Panc1 (cell line): ENCODE measurements around the gene ASB1. TPM values are rescaled to one million over a fixed set of nuclear protein-coding genes. Genes with fewer than 3 reads are reported as not detected.

ENCODE experiments used
- ATAC-seq: fragments of 200-7000 bp; cut with Tn5 transposase; 2 replicates; pipeline ENCODE4 v1.9.1; 2020; ENCODE audit warnings: mild to moderate bottlenecking, moderate library complexity
- BruUV-seq: library from RNA; stranded (reverse); fragments of 400-500 nt; replicated peaks from 2 replicates; lab custom pipeline; 2021; lab: Mats Ljungman, UMichigan
- CTCF ChIA-PET: fragments of 300-600 bp; sonication (Branson Sonifier 250); formaldehyde crosslinking; loops from one replicate; lab custom pipeline; 2022; ENCODE audit warnings: antibody characterized with exemption; lab: Charles Lee
- POLR2A ChIA-PET: fragments of 300-600 bp; sonication (Branson Sonifier 250); formaldehyde crosslinking; loops from one replicate; lab custom pipeline; 2022; ENCODE audit warnings: antibody characterized with exemption; lab: Charles Lee
- DNase-seq: peaks from one replicate; pipeline ENCODE4 v3.0.0-alpha.2; 2010; ENCODE audit warnings: low read depth, low spot score
- H3K27ac ChIP-seq: 2 replicates; pipeline ENCODE4 v1.5.1; 2011; ENCODE audit warnings: mild to moderate bottlenecking, low read length, inconsistent platforms
- H3K27me3 ChIP-seq: fragments of 200-500 bp; sonication (Bioruptor generic); 2 replicates; pipeline ENCODE4 v1.6.0; 2014; ENCODE audit warnings: low read length, inconsistent platforms; ENCODE audit not compliant: control insufficient read depth, insufficient read depth
- H3K36me3 ChIP-seq: fragments of 200-500 bp; sonication (Bioruptor generic); 2 replicates; pipeline ENCODE4 v1.5.1; 2014; ENCODE audit warnings: inconsistent platforms, mild to moderate bottlenecking, low read length, moderate library complexity; ENCODE audit not compliant: control insufficient read depth, insufficient read depth
- H3K4me1 ChIP-seq: 2 replicates; pipeline ENCODE4 v1.5.1; 2011; ENCODE audit warnings: inconsistent platforms, mild to moderate bottlenecking, low read length, moderate library complexity; ENCODE audit not compliant: control insufficient read depth, insufficient read depth
- H3K4me3 ChIP-seq, 2 experiments: 2 replicates each; pipeline ENCODE4 v1.5.1; 2011 to 2012; ENCODE audit warnings: low read depth in 2 of 2, low read length in 2 of 2, mild to moderate bottlenecking in 2 of 2, inconsistent platforms in 1 of 2, moderate library complexity in 1 of 2
- H3K9me3 ChIP-seq: fragments of 200-500 bp; sonication (Bioruptor generic); 2 replicates; pipeline ENCODE4 v1.5.1; 2014; ENCODE audit warnings: low read depth, mild to moderate bottlenecking, inconsistent platforms, low read length, moderate library complexity; ENCODE audit not compliant: control insufficient read depth, insufficient read depth
- POLR2AphosphoS5 ChIP-seq: IDR thresholded peaks from 2 replicates; pipeline ENCODE4 v1.6.1; 2012; ENCODE audit warnings: mild to moderate bottlenecking, low read depth, low read length, moderate library complexity
- SIN3A ChIP-seq: IDR thresholded peaks from 2 replicates; pipeline ENCODE4 v1.6.1; 2012; ENCODE audit warnings: low read depth, mild to moderate bottlenecking, low read length, moderate library complexity, borderline replicate concordance; ENCODE audit not compliant: insufficient read depth
- TCF7L2 ChIP-seq: IDR thresholded peaks from 2 replicates; pipeline ENCODE4 v1.6.1; 2011; ENCODE audit warnings: mild to moderate bottlenecking, low read depth, low read length, inconsistent platforms
- in situ Hi-C: cut with HindIII; loops from 2 replicates; pipeline ENCODE4 v1.10.0; 2016; ENCODE audit warnings: low sequenced_read_pairs, low pct_unique_long_range_greater_than_20kb
- intact Hi-C: fragments of 100-400 bp; cut with micrococcal nuclease; formaldehyde crosslinking; loops from one replicate; pipeline ENCODE4 v1.10.0; 2022; ENCODE audit not compliant: unreplicated experiment
- total RNA-seq: library from RNA; stranded (reverse); gene quantifications from one replicate; pipeline ENCODE4 v1.2.1, GENCODE V29; 2021; ENCODE audit not compliant: unreplicated experiment
- TF ChIP-seq, protein P1 (sequence below): fragments of 450-650 bp; IDR thresholded peaks from 2 replicates; pipeline ENCODE4 v1.5.1; 2017; ENCODE audit warnings: mild to moderate bottlenecking
- TF ChIP-seq, protein P2 (sequence below), 2 experiments: IDR thresholded peaks; 2 replicates each; pipeline ENCODE4 v1.6.1; 2011 to 2012; ENCODE audit warnings: low read depth in 2 of 2, control low read depth in 1 of 2, low read length in 1 of 2, mild to moderate bottlenecking in 1 of 2, moderate library complexity in 1 of 2; ENCODE audit not compliant: insufficient read depth in 1 of 2

The ASB1 gene
- total RNA-seq, 1 experiment from 2014 or later, result 57.3 TPM

DNA sequence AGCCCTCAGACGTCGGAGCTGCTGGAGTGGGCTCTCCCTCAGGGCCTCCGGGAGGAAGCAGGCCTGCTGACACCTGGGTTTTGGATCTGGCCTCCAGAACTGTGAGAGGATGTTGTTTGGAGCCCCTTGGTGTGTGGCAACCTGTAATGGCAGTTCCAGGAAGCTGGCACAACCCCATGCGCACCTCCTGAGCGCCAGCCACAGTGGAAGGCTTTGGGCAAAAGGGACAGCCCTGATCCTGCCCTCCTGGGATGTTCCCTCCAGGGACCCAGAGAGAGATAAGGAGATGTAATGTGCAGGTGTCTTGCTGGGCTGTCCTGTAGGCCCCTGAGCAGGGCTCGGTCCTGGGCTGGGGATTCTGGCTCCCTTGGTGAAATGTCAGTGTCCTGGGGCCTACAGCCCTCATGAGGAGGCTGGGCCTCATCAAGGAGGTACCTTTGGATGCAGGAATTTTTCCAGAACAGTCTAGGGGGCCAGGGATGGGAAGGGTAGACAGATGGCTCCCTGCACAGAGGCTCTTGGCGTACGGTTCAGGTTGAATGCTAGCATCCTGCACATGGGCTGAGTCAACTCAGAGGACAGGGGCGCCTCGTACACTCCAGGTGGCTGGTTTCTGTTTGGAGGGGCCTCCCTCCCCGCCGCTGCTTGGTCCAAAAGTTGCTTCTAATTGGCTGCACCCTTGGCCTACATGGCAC is 61.1 kb downstream of the ASB1 start:
- Histone ChIP-seq H3K27me3 (no peaks in the 10 kb centered on the region), H3K4me3 (no peak overlapping the region), H3K4me1 (no peaks in the 10 kb centered on the region), H3K27ac (no peak overlapping the region), H3K9me3 (no peaks in the 10 kb centered on the region), H3K36me3 (no peaks in the 10 kb centered on the region)
- in situ Hi-C loops (no loop called here), intact Hi-C loops (no loop called here)
- DNase-seq (no peak), ATAC-seq (no peak)
- TF ChIP-seq TCF7L2, result no peak
- TF ChIP-seq, protein P1, sequence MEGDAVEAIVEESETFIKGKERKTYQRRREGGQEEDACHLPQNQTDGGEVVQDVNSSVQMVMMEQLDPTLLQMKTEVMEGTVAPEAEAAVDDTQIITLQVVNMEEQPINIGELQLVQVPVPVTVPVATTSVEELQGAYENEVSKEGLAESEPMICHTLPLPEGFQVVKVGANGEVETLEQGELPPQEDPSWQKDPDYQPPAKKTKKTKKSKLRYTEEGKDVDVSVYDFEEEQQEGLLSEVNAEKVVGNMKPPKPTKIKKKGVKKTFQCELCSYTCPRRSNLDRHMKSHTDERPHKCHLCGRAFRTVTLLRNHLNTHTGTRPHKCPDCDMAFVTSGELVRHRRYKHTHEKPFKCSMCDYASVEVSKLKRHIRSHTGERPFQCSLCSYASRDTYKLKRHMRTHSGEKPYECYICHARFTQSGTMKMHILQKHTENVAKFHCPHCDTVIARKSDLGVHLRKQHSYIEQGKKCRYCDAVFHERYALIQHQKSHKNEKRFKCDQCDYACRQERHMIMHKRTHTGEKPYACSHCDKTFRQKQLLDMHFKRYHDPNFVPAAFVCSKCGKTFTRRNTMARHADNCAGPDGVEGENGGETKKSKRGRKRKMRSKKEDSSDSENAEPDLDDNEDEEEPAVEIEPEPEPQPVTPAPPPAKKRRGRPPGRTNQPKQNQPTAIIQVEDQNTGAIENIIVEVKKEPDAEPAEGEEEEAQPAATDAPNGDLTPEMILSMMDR, result no peak
- TF ChIP-seq, protein P2, sequence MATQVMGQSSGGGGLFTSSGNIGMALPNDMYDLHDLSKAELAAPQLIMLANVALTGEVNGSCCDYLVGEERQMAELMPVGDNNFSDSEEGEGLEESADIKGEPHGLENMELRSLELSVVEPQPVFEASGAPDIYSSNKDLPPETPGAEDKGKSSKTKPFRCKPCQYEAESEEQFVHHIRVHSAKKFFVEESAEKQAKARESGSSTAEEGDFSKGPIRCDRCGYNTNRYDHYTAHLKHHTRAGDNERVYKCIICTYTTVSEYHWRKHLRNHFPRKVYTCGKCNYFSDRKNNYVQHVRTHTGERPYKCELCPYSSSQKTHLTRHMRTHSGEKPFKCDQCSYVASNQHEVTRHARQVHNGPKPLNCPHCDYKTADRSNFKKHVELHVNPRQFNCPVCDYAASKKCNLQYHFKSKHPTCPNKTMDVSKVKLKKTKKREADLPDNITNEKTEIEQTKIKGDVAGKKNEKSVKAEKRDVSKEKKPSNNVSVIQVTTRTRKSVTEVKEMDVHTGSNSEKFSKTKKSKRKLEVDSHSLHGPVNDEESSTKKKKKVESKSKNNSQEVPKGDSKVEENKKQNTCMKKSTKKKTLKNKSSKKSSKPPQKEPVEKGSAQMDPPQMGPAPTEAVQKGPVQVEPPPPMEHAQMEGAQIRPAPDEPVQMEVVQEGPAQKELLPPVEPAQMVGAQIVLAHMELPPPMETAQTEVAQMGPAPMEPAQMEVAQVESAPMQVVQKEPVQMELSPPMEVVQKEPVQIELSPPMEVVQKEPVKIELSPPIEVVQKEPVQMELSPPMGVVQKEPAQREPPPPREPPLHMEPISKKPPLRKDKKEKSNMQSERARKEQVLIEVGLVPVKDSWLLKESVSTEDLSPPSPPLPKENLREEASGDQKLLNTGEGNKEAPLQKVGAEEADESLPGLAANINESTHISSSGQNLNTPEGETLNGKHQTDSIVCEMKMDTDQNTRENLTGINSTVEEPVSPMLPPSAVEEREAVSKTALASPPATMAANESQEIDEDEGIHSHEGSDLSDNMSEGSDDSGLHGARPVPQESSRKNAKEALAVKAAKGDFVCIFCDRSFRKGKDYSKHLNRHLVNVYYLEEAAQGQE (IDR thresholded peaks at IDR 0.05; ENCODE audit: insufficient read depth in 1 of 2, low read depth in 2 of 2, low read length in 1 of 2), result no peak
- no peak for TF ChIP-seq POLR2AphosphoS5
- no peak for TF ChIP-seq SIN3A
- POLR2A ChIA-PET, result no interaction called here
- no TSS peak for BruUV-seq
- CTCF ChIA-PET, result no interaction called here

DNA sequence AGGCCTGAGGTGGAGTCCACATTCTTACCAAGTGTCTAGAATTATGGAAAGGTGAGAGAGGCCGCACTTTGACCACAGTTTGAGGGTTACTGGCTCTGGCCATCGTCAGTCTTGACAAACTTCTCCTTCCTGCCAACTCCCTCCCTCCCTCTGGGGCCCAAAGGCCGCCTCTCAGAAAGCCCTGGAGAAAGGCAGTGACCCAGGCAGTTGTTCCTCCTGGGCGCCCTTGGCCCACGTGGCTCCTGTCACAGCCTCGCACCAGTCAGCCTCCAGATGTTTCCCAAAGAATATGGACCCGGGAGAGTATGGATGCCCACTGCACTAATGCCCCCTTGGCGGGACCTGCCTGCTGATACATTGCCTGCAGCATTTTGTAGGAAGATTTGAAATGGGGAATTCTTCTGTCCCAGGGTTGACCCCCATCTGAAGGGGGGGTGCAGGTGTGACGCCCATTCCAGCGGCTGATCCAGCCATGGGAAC is 61.7 kb downstream of the ASB1 start:
- Histone ChIP-seq H3K4me3 (no peak overlapping the region), H3K9me3 (no peaks in the 10 kb centered on the region), H3K4me1 (no peaks in the 10 kb centered on the region), H3K27ac (no peak overlapping the region), H3K27me3 (no peaks in the 10 kb centered on the region), H3K36me3 (no peaks in the 10 kb centered on the region)
- ATAC-seq (no peak), DNase-seq (no peak)
- BruUV-seq, result no TSS peak
- in situ Hi-C loops, result no loop called here
- ChIA-PET POLR2A (no interaction called here), CTCF (no interaction called here)
- no peak for TF ChIP-seq TCF7L2
- TF ChIP-seq, protein P2 (IDR thresholded peaks at IDR 0.05; ENCODE audit: insufficient read depth in 1 of 2, low read depth in 2 of 2, low read length in 1 of 2), result no peak
- no peak for TF ChIP-seq SIN3A
- no peak for TF ChIP-seq POLR2AphosphoS5
- TF ChIP-seq, protein P1, result no peak
- intact Hi-C loops, result no loop called here
